Measurements from ENCODE around the gene MLC1.

- no peak for TF ChIP-seq CTCF (IDR thresholded peaks at IDR 0.05)
- TF ChIP-seq EZH2phosphoT487 (IDR thresholded peaks at IDR 0.05): no peak
- no peak for TF ChIP-seq EZH2 (IDR thresholded peaks at IDR 0.05)
These were observed 2.2 kb downstream of the MLC1 start for GRCh38 chr22:50082961-50083461.

All from neural progenitor cell (in vitro differentiated cells).